ENCODE results near the gene DOCK10. TPM values are rescaled to one million over a fixed set of nuclear protein-coding genes. Genes with fewer than 3 reads are reported as not detected.

DOCK10 gene
- total RNA-seq, 1 experiment from 2014 or later: 28.9 TPM

DNA sequence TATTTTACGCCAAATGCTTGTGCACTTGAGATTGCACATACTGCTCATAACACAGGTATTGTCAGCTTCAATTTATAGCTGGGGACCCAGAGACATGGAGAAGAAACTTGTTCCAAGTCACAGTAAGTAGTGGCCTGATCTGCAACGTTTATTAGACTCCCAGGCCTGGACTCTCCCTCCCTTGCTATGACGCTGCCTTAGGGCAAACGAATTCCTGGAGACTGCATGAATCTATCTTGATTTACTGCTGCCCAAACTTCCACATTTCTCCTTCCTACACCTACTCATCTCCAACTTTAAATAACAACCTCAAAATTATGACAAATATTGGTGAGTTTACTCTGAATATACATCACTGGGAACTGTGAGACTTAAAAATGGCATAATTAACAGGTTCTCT lies 181.0 kb downstream of the DOCK10 start:
- Histone ChIP-seq H3K4me2 (no peak overlapping the region), H3F3A (ENCODE audit: insufficient read depth, low read depth) (no peaks in the 10 kb centered on the region), H3K9me2 (ENCODE audit: insufficient read depth) (no peaks in the 10 kb centered on the region; the same call in 1 of the 2 replicates), H3K27ac (no peak overlapping the region), H2AFZ (no peak overlapping the region), H3K4me1 (replicated peaks; ENCODE audit: insufficient read depth) (no peaks in the 10 kb centered on the region), H3K79me2 (ENCODE audit: low read depth) (no peaks in the 10 kb centered on the region), H3K9me3 (ENCODE audit: insufficient read depth, low read depth) (no peaks in the 10 kb centered on the region), H3K27me3 (ENCODE audit: insufficient read depth, low read depth) (no peaks in the 10 kb centered on the region), H4K20me1 (ENCODE audit: insufficient read depth) (no peaks in the 10 kb centered on the region), H3K4me3 (no peak overlapping the region), H3K36me3 (ENCODE audit: low read depth) (no peaks in the 10 kb centered on the region)
- BruUV-seq (replicated peaks): no TSS peak
- no peak for DNase-seq
- intact Hi-C loops (cut with micrococcal nuclease; ENCODE audit: unreplicated experiment): no loop called here
- POLR2A ChIA-PET (ENCODE audit: unreplicated experiment): no interaction called here
- CTCF ChIA-PET: interaction anchor here (0.6 kb wide), 1 partner anchor 80 kb away, joined by 7 read pairs; no protein-coding TSS in a partner anchor
- TF ChIP-seq EZH2 (IDR thresholded peaks at IDR 0.05; ENCODE audit: low read depth): no peak
- TF ChIP-seq, protein P1, sequence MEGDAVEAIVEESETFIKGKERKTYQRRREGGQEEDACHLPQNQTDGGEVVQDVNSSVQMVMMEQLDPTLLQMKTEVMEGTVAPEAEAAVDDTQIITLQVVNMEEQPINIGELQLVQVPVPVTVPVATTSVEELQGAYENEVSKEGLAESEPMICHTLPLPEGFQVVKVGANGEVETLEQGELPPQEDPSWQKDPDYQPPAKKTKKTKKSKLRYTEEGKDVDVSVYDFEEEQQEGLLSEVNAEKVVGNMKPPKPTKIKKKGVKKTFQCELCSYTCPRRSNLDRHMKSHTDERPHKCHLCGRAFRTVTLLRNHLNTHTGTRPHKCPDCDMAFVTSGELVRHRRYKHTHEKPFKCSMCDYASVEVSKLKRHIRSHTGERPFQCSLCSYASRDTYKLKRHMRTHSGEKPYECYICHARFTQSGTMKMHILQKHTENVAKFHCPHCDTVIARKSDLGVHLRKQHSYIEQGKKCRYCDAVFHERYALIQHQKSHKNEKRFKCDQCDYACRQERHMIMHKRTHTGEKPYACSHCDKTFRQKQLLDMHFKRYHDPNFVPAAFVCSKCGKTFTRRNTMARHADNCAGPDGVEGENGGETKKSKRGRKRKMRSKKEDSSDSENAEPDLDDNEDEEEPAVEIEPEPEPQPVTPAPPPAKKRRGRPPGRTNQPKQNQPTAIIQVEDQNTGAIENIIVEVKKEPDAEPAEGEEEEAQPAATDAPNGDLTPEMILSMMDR (conservative IDR thresholded peaks at IDR 0.05): no peak

DNA sequence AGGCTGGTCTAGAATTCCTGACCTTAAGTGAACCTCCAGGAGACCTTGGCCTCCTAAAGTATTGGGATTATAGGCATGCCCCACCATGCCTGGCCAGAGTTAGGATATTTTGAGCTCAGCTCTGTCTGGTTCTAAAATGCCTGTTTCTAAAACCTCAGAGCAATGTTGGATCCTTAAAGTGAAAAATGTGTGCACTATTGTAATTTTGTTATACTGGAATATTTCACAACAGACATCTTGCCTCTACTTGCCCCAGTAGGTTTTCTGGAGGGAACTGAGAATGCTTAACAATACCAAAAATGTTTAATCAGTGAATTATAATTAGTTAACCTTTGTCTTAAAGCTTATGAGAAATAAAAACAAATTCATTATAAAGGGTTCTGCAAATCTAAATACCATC lies 181.5 kb downstream of the DOCK10 start:
- no TSS peak for BruUV-seq (replicated peaks)
- no peak overlapping the region for H3K27ac ChIP-seq
- no peaks in the 10 kb centered on the region for H4K20me1 ChIP-seq (ENCODE audit: insufficient read depth)
- H3K36me3 ChIP-seq (ENCODE audit: low read depth): no peaks in the 10 kb centered on the region
- no peak overlapping the region for H3K4me3 ChIP-seq
- no peaks in the 10 kb centered on the region for H3F3A ChIP-seq (ENCODE audit: insufficient read depth, low read depth)
- no peaks in the 10 kb centered on the region for H3K79me2 ChIP-seq (ENCODE audit: low read depth)
- no peaks in the 10 kb centered on the region for H3K4me1 ChIP-seq (replicated peaks; ENCODE audit: insufficient read depth)
- H3K27me3 ChIP-seq (ENCODE audit: insufficient read depth, low read depth): no peaks in the 10 kb centered on the region
- no peak overlapping the region for H2AFZ ChIP-seq
- intact Hi-C loops (cut with micrococcal nuclease; ENCODE audit: unreplicated experiment): no loop called here
- DNase-seq: no peak
- H3K9me3 ChIP-seq (ENCODE audit: insufficient read depth, low read depth): no peaks in the 10 kb centered on the region
- TF ChIP-seq, protein P1 (conservative IDR thresholded peaks at IDR 0.05): no peak
- TF ChIP-seq EZH2 (IDR thresholded peaks at IDR 0.05; ENCODE audit: low read depth): no peak
- H3K4me2 ChIP-seq: no peak overlapping the region
- CTCF ChIA-PET: interaction anchor here (0.6 kb wide), 1 partner anchor 81 kb away, joined by 7 read pairs; no protein-coding TSS in a partner anchor
- POLR2A ChIA-PET (ENCODE audit: unreplicated experiment): no interaction called here
- H3K9me2 ChIP-seq (ENCODE audit: insufficient read depth): no peaks in the 10 kb centered on the region; the same call in 1 of the 2 replicates

DNA sequence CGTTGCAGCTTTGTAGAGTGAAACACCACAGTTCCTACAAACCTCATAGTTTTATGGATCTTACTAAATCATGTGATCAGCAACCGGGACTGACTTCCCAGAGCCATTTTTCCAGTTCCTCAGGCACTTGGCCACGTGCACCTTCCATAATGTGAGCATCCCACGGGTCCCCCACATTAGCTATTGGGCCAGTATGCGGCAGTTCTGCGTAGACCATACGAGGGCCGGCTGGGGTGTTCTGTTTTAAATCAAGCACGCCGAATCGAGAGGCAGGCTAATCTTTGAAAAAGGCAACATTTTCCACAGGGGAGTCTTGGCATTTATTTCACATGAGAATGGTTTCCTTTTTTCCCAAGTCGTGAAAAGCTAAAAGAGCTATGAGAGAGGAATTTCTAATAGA lies 190.5 kb downstream of the DOCK10 start:
- Histone ChIP-seq H3K36me3 (ENCODE audit: low read depth) (no peaks in the 10 kb centered on the region), H2AFZ (no peak overlapping the region; the same call in 1 of the 2 replicates), H4K20me1 (ENCODE audit: insufficient read depth) (no peaks in the 10 kb centered on the region), H3F3A (ENCODE audit: insufficient read depth, low read depth) (no peaks in the 10 kb centered on the region), H3K27me3 (ENCODE audit: insufficient read depth, low read depth) (no peaks in the 10 kb centered on the region), H3K4me2 (no peak overlapping the region), H3K27ac (no peak overlapping the region), H3K9me2 (ENCODE audit: insufficient read depth) (no peaks in the 10 kb centered on the region; the same call in 1 of the 2 replicates), H3K4me1 (replicated peaks; ENCODE audit: insufficient read depth) (no peaks in the 10 kb centered on the region), H3K79me2 (ENCODE audit: low read depth) (no peaks in the 10 kb centered on the region), H3K4me3 (no peak overlapping the region), H3K9me3 (ENCODE audit: insufficient read depth, low read depth) (no peaks in the 10 kb centered on the region)
- intact Hi-C loops (cut with micrococcal nuclease; ENCODE audit: unreplicated experiment): no loop called here
- no peak for DNase-seq
- POLR2A ChIA-PET (ENCODE audit: unreplicated experiment): no interaction called here
- no TSS peak for BruUV-seq (replicated peaks)
- TF ChIP-seq, protein P1 (conservative IDR thresholded peaks at IDR 0.05): no peak
- no peak for TF ChIP-seq EZH2 (IDR thresholded peaks at IDR 0.05; ENCODE audit: low read depth)
- CTCF ChIA-PET: no interaction called here

Measured in PC-9 (cell line).